Spleen (tissue), 7 donors: Measurements from ENCODE around the gene FMN2.

Experiments
- POLR2A ChIP-seq, 3 donors: fragments of 450-650 bp; IDR thresholded peaks; one replicate each; pipeline ENCODE4 v1.5.1; 2017; ENCODE audit warnings: antibody characterized with exemption in 3 of 3, mild to moderate bottlenecking in 1 of 3
- POLR2AphosphoS5 ChIP-seq, 3 donors: sonication (generic); formaldehyde crosslinking; IDR thresholded peaks; one replicate each; pipeline ENCODE4 v1.5.1; 2017; ENCODE audit warnings: antibody characterized with exemption in 3 of 3
- TF ChIP-seq, protein P1 (sequence below), 11 experiments: fragments of 200-600 bp in 7 of 11; fragments of 450-650 bp in 4 of 11; sonication (generic) in 4 of 11; IDR thresholded peaks in 8 of 11; conservative IDR thresholded peaks in 3 of 11; 1 replicate in 7 of 11; 2 replicates in 4 of 11; pipeline versions ENCODE4 v1.4.0 to v1.8.0; 2016 to 2021; ENCODE audit warnings: antibody characterized with exemption in 11 of 11, inconsistent platforms in 4 of 11, mild to moderate bottlenecking in 1 of 11
- donor health status: DM: no; HTN: no; CAD: no; lungs with moderate emphysema.
- donor health status: DM: no; HTN: no; CAD: no.
- donor health status: DM: no; HTN: no; CAD: no.

DNA sequence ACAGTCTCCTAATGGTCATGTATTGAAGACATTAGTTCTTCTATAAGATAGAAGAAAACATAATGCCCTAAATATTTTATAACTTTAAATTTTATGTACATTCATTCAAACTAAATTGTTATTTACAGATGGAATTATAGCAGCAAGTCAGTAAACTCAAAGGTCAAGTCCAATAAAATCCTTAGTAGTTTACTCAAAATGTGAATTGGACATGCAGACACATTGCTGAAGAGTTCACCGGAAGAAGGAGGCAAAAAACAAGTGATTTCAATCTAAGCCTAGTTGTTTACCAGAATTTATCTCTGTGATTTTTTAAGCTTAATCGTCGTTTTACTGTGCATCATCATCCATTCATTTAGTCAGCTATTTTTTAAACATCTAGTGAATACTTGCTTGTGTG, 370.6 kb downstream of the FMN2 start:
- TF ChIP-seq POLR2A (IDR thresholded peaks at IDR 0.05) = no peak
- TF ChIP-seq, protein P1, sequence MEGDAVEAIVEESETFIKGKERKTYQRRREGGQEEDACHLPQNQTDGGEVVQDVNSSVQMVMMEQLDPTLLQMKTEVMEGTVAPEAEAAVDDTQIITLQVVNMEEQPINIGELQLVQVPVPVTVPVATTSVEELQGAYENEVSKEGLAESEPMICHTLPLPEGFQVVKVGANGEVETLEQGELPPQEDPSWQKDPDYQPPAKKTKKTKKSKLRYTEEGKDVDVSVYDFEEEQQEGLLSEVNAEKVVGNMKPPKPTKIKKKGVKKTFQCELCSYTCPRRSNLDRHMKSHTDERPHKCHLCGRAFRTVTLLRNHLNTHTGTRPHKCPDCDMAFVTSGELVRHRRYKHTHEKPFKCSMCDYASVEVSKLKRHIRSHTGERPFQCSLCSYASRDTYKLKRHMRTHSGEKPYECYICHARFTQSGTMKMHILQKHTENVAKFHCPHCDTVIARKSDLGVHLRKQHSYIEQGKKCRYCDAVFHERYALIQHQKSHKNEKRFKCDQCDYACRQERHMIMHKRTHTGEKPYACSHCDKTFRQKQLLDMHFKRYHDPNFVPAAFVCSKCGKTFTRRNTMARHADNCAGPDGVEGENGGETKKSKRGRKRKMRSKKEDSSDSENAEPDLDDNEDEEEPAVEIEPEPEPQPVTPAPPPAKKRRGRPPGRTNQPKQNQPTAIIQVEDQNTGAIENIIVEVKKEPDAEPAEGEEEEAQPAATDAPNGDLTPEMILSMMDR (IDR thresholded peaks at IDR 0.05 in 8 of 11, conservative IDR thresholded peaks at IDR 0.05 in 3 of 11) = no peak
- no peak for TF ChIP-seq POLR2AphosphoS5 (IDR thresholded peaks at IDR 0.05)
